ENCODE results near the gene ZSCAN5B.
"Not testable (repeated sequence)": the region's sequence is repeated elsewhere in the genome, so short reads cannot be mapped to it uniquely, and the experiment has no call there.

Gene ZSCAN5B

GRCh38 chr19:56174550-56174949 is 23.0 kb downstream of the ZSCAN5B start:
- DNase-seq = no peak

GRCh38 chr19:56174086-56174485 is 23.5 kb downstream of the ZSCAN5B start:
- no peak for DNase-seq

- no peak for DNase-seq
Measured at GRCh38 chr19:56170261-56170660, 27.3 kb downstream of the ZSCAN5B start.

- no peak for DNase-seq
Measured at GRCh38 chr19:56167064-56167578, 30.5 kb downstream of the ZSCAN5B start.

GRCh38 chr19:56163097-56163496 is 34.5 kb downstream of the ZSCAN5B start:
- DNase-seq = no peak

GRCh38 chr19:56162258-56162657 is 35.3 kb downstream of the ZSCAN5B start:
- DNase-seq = no peak

- no peak for DNase-seq
Measured at GRCh38 chr19:56161534-56161933, 36.0 kb downstream of the ZSCAN5B start.

GRCh38 chr19:56159622-56160271 is 37.8 kb downstream of the ZSCAN5B start:
- DNase-seq = no peak

- DNase-seq = no peak
Measured at GRCh38 chr19:56159009-56159559, 38.5 kb downstream of the ZSCAN5B start.

GRCh38 chr19:56158170-56158757 is 39.3 kb downstream of the ZSCAN5B start:
- no peak for DNase-seq

- DNase-seq = no peak
Measured at GRCh38 chr19:56156768-56157167, 40.8 kb downstream of the ZSCAN5B start.

GRCh38 chr19:56155124-56155687 is 42.4 kb downstream of the ZSCAN5B start:
- no peak for DNase-seq

GRCh38 chr19:56153507-56153906 is 44.1 kb downstream of the ZSCAN5B start:
- no peak for DNase-seq

- no peak for DNase-seq
Measured at GRCh38 chr19:56152644-56153043, 44.9 kb downstream of the ZSCAN5B start.

- DNase-seq = no peak
Measured at GRCh38 chr19:56150358-56150757, 47.2 kb downstream of the ZSCAN5B start.

GRCh38 chr19:56149656-56150038 is 47.9 kb downstream of the ZSCAN5B start:
- no peak for DNase-seq

GRCh38 chr19:56148955-56149655 is 48.5 kb downstream of the ZSCAN5B start:
- not testable (repeated sequence) for DNase-seq

GRCh38 chr19:56148096-56148495 is 49.5 kb downstream of the ZSCAN5B start:
- no peak for DNase-seq

GRCh38 chr19:56147307-56147706 is 50.3 kb downstream of the ZSCAN5B start:
- DNase-seq = no peak

GRCh38 chr19:56146904-56147303 is 50.7 kb downstream of the ZSCAN5B start:
- DNase-seq = no peak

GRCh38 chr19:56145698-56146097 is 51.9 kb downstream of the ZSCAN5B start:
- DNase-seq = no peak

GRCh38 chr19:56144831-56145230 is 52.8 kb downstream of the ZSCAN5B start:
- no peak for DNase-seq

GRCh38 chr19:56144376-56144775 is 53.2 kb downstream of the ZSCAN5B start:
- DNase-seq = no peak

All from NCI-H1092 treated with DMSO at 0.1 percent for 48 hours (cell line).